Central memory CD4-positive, alpha-beta T cell (primary cell): Measurements from ENCODE around the gene C17orf100.
A peak's percentile ranks its signal among the peaks of the same experiment; 100 is the strongest.
"Not testable (repeated sequence)": the region's sequence is repeated elsewhere in the genome, so short reads cannot be mapped to it uniquely, and the experiment has no call there.

ENCODE experiments used
- DNase-seq: peaks from one replicate; pipeline ENCODE4 v3.0.0; 2022

Gene C17orf100

DNA sequence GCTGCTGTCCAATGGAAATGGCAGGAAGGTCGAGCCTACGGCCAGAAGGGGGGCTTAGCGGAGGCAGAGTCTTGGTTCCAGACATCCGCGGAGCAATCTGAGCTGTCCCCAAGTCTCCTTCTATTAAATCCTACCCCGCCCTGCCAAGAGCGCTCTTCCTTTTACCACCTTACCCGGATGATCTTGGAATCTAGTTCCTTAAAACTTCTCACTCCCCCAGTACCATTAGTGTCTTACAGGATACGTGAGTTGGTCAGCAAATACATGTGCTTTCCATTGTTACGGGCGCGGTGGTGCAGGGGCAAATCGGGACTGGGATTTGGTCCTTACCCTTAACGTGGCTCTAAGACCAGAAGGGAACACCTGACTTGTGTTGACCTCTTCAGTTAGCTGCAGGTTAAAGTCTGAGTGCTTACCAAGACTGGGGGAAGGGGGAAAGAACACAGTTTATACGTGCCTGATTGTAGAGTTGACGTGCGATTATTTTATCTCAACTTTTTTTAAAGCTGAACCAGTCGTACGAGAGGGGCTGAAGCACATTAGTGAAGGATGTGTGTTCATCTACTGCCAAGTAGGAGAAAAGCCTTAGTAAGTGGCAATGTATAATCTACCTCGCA lies 10.2 kb upstream of the C17orf100 start:
- DNase-seq = peak; percentile 17

DNA sequence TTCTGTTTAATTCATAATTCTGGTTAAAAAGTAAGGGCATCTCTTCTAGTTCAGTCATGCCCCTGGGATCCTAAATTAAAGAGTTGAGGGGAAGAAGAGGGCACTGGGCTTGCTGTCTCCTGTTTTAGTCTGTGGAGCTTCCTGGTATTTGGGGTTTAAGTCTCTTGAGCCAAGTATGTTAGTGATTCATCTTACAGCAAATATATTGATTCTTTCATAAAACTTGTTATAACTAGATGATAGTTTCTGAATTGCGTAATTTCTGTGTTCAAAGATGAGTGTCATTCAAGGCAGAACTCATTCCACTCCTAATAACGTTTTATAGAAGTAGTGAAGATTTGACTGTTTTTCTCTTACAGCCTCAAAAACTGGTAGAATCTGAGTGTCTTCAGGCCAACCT lies 9.0 kb upstream of the C17orf100 start:
- no peak for DNase-seq

DNA sequence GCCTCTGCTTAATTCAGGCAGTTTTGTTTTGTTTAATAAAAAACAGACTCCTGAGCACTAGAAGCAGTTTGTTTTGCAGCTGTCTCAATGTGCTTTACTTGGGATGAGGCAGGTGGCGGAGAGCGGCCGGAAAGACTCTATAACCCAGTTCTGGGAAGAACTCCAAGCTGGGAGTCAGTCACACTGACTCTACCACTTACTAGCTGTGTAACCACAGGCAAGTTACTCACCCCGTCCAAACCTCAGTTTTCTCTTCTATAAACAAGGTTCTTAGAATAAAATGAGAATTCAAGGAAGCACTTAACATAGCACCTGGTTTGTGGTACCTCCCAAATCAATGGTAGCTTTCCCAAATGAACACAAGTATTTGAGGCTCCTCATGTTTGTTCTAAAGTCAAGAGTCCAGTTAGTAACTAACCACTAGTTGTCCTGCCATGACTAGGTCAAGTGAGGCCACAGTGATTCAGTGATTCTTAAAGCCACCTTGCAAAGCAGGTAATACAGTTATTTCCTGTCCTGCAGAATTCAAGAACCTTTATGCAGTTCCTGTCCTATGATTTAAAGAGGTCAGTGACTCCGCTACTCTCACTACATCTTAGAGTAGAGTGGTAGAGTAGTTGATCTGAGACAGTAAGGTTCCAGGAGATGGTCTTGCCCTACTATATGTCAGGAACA lies 8.0 kb upstream of the C17orf100 start:
- no peak for DNase-seq

DNA sequence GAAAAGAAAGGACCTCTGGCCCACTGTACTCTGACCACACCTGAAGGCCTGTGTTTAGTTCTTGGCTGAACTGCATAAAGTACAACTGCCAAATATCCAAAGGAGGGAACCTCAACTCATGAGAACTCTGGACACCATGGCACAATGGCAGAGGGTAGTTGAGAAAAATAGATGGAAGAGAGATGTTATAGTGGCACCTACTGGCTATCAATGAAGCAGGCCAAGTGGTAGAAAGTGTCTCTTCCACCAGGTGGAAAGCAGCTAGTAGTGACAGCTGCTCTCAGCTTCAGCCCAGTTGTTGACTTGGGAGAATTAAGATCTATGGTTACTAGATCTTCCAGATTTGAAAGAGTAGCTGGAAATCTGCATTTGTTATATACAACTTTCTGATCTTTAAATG lies 3.4 kb upstream of the C17orf100 start:
- no peak for DNase-seq

DNA sequence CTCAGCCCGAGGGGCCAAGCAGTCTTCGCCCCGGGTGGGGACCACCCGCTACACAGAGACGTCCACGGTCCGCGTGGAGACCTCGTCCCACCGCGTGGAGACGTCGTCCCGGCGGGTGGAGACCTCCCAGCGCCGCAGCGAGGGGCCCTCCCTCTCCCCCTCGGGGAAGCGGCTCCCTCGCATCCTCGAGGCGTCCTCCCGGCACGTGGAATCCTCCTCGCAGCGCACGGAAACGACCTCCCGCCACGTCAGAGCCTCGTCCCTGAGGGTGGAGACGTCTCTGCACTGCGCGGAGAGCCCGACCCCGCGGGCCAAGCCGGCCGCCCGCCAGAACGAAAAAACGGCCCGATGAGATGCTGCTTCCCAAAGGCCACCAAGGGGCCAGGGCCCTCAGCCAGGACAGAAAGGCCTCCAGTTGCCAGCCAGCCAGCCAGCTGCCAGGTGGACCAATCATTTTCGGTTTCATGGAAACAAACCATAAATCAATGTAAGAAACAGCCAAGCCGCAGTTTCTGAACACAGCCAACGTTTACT lies 424 bp downstream of the C17orf100 start:
- DNase-seq = peak; percentile 31

DNA sequence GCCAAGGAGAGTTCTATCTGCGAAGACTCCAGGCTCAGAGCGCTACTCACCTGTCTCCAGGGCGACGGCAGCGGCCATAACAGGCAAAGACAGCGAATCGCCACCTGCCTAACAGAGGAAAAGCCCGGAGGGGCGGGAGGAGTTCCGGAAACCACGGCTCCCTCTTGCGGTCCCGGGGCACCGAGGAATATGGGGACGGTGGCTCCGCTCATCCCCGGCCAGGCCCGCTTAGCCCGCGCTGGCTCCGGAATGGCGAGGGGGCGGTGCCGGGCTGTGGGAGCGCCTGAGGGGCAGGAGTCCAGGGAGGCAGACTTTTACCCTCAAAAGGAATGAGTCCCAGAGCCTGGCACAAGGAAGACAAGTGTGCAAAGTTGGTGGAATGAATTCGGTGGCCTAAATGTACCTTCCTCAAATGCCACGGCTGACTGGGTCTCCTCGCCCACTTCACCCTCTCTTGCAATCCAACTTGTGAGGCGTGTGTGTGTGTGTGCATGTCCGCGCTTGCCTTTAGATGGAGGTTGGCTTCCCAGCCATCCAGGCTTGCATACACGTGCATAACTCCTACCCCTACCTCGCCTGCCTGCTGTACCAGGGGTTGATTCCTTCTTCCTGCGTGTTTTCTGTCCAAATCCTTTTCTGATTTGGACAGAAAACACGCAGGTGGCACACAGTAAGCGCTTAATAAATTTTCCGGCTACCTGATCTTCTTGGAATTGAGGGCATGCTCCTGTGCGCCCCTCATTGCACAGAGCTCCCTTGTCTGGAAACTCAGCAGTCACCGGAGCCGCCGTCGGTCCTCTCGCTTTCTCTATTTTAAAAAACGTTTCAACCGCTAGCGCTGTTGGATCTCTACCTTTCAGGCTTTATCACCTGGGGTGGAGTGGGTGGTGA lies 3.5 kb downstream of the C17orf100 start:
- DNase-seq = no peak

DNA sequence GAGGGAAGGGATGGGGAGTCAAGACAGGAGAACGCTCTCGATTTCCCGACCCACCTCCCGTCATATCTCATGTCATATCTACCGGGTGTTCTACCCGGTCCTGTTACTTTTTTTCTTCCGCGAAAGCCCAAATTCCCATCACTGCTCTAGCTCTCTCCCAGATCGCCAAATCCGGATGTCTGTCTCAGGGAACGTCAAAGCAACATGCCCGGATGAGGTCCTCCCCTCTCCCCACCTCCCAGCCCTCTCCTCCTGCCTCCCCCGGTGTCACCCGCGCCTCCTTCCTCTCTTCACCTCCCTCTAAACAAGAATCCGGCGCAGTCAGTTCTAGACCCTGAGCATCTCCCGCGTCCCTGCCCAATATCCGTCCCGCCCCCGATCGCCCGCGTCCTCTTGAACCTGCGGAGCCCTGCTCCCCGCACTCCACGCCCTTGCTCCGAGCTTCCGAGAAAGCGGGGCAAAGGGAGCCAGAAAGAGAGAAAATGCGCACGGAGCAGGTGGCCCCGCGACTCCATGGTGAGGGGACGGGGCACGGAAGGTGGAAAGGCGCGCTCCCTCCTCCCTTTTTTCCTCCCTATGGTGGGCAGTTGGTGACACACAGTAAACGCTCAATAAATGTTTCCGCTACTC lies 4.3 kb downstream of the C17orf100 start:
- not testable (repeated sequence) for DNase-seq

DNA sequence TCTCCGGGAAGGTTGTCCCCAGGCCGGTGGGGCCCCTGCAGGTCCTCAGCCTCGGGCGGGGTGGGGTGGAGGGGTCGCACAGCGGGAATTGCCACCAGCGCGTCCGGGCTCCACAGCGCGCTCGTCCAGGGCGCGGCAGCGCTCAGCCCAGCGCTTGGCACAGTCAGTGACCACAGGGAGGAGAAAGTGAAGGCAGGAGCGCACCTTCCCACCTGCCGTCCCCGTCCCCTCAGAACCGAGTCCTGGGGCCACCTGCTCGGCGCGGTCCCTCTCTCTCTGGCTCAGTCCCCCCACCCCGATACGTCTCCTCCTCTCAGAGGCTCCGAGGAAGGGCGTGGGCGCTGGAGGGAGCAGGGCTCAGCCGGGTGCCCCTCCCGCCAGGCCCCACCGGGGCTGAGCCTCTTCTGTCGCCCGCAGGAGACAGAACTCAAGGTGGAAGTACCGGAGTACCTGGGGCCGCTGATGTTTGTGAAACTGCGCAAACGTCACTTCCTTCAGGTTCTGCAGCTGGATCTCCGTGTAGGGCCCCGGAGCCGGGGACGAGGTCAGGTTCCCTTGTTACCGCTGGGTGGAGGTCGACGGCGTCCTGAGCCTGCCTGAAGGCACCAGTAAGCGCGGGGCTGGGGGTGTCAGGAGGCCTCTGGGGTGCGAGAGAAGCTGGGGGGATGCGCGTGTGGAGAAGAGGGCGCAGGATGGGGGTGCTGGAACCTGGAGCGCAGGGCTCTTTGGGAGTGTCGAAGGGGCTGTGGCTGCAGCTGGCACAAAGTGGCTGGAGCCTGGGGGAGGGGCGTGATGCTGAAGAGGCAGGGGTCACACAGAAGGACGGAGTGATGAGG lies 5.5 kb downstream of the C17orf100 start:
- peak; percentile 63 for DNase-seq

DNA sequence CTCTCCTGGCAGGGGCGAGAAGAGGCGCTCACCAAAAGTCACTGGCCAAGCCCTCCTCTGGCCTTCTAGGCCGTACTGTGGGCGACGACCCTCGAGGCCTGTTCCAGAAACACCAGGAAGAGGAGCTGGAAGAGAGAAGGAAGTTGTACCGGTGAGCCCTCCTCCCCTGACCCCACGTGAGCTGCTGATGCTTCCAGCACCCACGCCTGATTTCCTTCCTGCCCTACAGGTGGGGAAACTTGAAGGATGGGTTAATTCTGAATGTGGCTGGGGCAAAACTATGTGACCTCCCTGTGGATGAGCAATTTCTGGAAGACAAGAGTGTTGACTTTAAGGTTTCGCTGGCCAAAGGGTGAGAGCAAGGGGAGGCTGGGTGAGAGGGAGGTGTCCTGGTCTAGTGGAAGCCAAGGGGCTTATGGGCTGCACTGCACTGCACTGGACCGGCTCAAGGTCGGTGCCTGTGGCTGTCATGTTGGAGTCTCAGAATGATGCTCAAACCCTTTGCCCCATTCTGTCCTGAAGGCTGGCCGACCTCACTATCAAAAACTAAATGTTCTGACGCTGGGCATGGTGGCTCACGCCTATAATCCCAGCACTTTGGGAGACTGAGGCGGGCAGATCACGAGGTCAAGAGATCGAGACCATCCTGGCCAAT lies 6.2 kb downstream of the C17orf100 start:
- no peak for DNase-seq

DNA sequence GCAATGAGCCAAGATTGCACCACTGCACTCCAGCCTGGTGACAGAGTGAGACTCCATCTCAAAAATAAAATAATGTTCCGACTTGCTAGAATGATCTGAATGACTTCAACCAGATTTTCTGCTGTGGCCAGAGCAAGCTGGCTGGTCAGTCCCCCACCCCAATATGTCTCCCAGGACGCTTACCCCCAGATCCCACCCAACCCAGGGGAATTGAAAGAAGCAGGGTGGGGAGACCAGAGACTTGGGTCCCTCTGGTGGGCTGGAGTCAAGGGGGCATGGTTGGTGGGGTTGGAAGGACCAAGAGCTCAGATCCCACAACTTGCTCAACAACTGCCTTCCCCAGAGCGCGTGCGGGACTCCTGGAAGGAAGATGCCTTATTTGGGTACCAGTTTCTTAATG lies 6.8 kb downstream of the C17orf100 start:
- not testable (repeated sequence) for DNase-seq

DNA sequence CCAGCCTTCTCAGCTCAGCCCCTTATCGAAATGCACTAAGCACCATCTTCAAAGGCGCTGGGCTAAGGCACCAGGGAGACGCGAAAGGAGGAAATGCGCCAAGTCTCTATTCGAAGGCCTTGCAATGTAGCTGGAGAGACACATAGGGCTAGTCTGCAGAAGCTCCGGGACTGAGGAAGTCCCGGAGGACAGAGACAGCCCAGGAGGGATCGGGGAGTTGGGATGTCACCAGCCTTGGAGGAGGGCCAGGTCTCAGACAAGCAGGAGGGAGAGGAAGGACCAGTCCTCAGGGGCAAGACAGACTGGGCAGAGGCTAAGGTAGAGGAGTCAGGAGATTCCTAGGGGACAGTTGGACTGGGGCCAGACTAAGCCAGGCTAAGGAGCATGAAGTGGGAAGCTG lies 8.5 kb downstream of the C17orf100 start:
- no peak for DNase-seq

DNA sequence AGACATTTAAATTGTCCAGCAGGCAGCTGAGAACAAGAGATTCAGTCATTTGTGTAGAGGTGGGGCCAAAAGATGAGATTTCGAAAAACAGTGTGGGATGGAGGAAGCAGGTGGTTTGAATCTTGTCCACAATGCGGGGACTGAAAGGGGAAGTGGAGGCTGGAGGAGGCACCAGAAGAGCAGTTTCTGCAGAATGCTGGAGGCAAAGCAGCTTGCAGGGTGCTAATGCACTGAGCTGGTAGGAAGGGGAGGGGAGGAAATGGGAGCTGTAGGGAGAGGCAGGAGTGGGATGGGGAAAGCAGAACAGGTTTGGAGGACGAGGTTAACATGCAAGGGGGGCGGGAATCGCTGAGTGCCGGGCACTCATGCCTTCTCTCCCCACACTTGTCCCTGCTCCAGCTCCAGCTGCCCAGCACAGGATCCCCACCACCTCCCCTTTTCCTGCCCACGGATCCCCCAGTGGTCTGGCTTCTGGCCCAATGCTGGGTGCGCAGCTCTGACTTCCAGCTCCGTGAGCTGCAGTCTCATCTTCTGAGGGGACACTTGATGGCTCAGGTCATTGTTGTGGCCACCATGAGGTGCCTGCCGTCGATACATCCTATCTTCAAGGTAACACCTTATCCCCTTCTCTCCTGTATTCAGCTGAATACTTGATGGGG lies 9.4 kb downstream of the C17orf100 start:
- DNase-seq = no peak

DNA sequence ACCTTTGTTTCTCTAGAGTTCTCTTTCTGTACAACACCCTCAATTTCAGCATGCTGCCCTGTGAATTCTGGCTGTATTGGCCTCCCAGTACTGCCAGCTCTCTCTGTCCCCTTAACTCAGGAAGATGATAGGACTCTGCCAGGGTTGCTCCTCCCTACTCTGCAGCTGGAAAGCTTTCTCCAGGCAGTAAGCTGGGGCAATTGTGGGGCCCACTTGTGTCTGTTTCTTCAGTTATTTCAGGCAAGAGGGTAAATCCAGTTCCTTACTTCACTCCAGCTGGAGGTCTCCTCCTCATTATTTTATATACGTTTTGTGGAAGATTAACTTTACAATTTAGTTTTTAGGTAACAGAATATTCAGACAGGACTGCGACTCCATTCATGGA lies 9.9 kb downstream of the C17orf100 start:
- no peak for DNase-seq

DNA sequence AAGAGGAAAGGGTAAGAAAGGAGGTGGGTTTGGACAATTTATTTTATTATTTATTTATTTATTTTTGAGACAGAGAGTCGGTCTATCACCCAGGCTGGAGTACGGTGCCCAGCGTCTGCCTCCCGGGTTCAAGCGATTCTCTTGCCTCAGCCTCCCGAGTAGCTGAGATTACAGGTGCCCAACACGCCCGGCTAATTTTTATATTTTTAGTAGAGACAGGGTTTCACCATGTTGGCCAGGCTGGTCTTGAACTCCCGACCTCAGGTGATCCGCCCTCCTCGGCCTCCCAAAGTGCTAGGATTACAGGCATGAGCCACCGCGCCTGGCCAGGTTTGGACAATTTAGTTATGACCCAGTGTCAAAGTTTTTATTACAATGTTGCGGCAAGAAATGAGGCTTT lies 11.6 kb downstream of the C17orf100 start:
- not testable (repeated sequence) for DNase-seq

DNA sequence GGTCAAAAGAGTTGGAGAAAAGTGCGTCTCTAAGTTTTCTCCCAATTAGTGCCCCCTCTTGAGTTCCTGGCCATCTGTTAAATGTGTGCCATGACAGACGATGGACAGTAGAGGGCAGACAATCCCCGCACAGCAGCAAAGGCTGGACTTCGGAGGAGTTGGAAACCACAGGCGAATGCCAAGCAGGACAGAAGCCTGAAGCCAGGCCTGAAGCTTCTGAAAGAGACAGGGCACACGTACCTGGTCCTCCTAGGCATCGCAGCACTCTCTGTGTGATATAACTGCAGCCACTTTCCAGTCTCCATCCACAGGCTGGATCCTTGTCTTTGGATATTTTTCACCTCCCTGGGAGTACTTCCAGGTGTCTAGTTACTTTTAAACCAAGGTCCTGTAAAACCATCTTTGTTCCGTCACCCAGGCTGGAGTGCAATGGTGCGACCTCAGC lies 14.5 kb downstream of the C17orf100 start:
- no peak for DNase-seq

DNA sequence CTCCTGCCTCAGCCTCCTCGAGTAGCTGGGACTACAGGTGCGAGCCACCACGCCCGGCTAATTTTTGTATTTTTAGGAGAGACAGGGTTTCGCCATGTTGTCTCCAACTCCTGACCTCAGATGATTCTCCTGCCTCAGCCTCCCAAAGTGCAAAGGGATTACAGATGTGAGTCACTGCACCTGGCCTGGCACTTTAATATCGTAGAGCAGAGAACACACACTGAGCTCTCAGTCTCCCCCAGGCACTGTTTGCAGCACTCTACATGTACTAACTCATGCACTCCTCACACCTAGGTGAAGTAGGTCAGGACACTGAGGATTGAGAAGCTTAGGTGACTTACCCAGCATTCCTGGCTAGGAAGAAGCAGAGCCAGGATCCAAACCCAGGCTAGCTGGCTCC lies 15.0 kb downstream of the C17orf100 start:
- no peak for DNase-seq

DNA sequence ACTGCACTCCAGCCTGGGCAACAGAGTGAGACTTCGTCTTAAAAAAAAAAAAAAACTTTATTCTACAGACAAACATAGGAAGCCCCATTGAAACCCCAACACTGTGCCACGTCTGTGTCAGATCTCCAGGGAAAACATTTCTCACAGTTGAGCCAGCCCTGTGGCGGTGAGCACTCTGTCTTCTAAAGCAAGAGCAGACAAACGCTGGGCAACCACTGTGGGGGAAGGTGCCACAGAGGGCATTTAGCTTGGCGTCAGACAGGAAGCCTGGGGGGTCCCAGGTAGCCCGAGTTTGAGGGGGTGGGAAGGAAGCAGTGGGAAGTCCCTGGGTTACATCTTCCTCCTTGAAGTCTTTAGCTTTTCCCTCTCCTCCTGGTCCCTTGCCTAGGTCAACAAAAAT lies 16.0 kb downstream of the C17orf100 start:
- DNase-seq = no peak

DNA sequence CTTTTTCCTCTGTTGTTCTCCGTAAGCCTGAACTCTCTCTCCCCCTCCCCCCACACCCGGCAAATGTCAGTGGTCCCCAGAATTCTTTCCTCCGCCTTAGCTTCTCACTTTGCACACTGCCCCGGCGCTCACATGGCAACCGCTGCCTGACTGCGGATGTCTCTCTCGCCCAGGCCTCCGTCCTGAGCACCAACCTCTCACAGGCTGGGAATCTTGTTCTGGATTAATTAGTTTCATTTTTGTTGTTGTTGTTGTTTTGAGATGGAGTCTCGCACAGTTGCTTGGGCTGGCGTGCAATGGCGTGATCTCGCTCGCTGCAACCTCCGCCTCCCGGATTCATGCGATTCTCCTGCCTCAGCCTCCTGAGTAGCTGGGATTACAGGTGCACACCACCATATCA lies 16.7 kb downstream of the C17orf100 start:
- DNase-seq = no peak

DNA sequence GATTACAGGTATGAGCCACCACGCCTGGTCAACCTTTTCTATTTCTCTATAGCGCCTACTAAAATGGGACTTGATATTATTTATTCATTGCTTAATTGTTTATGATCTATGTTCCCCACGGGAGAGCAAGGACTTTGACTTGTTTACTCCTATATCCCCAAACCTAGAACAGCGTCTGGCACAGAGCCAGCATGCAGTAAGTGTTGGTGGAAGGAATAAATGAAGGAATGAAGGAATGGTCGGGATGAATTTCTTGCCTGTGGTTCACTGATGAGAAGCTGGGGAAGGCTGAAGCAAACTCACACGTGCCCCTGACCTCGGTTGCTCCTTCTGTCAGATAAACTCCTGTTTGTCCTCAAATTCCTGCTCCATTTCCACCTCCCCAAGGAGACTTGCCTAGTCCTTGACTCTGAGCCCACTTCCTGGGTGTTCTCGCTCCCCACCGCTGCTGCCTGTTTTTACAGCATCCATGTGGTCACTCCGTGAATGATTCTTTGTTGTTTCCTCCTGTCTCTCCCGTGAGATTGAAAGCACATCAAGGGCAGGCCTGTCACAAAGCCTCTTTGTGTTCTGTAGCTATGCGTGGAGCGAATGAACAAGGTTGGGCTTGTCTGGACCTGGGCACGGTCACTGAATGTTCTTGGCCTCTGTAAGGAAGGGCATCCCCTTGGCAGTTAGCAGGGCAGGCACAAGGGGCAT lies 17.3 kb downstream of the C17orf100 start:
- no peak for DNase-seq

DNA sequence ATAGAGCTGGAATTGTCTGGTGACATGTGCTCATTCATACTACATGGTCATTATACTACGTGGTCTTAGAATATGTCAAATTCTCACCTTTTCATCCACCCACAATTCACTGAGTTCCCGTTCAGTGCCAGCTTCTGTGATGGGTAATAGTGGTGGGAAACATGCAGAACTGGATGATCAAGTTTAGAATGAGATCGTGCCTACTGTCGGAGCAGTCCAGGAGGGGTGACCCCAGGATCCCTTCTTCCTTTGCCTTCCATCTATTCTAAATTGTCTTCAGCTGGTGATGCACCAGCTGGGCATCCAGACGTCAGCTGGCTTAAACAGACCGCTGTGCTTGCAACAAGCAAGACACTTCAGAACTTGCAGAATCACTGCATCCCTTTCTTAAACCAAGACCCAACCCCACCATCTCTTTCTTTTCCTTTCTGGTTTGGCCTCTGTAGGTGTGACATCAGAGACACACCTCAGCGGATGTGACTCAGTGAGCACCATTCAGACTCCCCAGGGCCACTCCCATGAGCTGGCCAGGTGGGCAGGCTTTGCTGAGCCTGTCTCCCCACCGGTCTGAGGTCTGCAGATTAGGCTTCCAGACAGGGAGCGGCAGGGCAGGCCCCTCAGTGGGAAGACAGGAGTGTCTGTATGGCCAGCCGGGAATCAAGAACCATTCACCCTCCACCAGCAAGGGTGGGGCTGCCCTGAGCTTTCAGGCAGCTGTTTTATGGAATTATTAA lies 18.1 kb downstream of the C17orf100 start:
- no peak for DNase-seq
